CD4-positive, alpha-beta T cell treated with Interferon alpha-2 for 1 hour (primary cell): ENCODE data around the gene HNRNPR.
A peak's percentile ranks its signal among the peaks of the same experiment; 100 is the strongest.
"Not testable (repeated sequence)": the region's sequence is repeated elsewhere in the genome, so short reads cannot be mapped to it uniquely, and the experiment has no call there.

Experiments used
- DNase-seq, 2 donors: peaks; one replicate each; pipeline ENCODE4 v3.0.0-alpha.2; 2020 to 2022

The HNRNPR gene

GRCh38 chr1:23322770-23323169 lies 21.3 kb downstream of the HNRNPR start:
- DNase-seq: no peak

- DNase-seq: not testable (repeated sequence)
These were observed 33.8 kb downstream of the HNRNPR start for GRCh38 chr1:23310280-23310679.

GRCh38 chr1:23304140-23304620 lies 39.9 kb downstream of the HNRNPR start:
- DNase-seq: no peak

- DNase-seq: no peak
These were observed 40.6 kb downstream of the HNRNPR start for GRCh38 chr1:23303524-23303923.

GRCh38 chr1:23296931-23297330 lies 47.2 kb downstream of the HNRNPR start:
- no peak for DNase-seq

GRCh38 chr1:23291706-23292105 lies 52.4 kb downstream of the HNRNPR start:
- no peak for DNase-seq

- DNase-seq: no peak
These were observed 53.1 kb downstream of the HNRNPR start for GRCh38 chr1:23290836-23291565.

- no peak for DNase-seq
These were observed 55.4 kb downstream of the HNRNPR start for GRCh38 chr1:23288671-23289070.

GRCh38 chr1:23288201-23288600 lies 55.9 kb downstream of the HNRNPR start:
- no peak for DNase-seq

GRCh38 chr1:23286401-23286800 lies 57.7 kb downstream of the HNRNPR start:
- DNase-seq: no peak

- DNase-seq: no peak
These were observed 60.1 kb downstream of the HNRNPR start for GRCh38 chr1:23283667-23284602.

GRCh38 chr1:23282957-23283356 lies 61.1 kb downstream of the HNRNPR start:
- peak in 1 of 2 donors; percentile 2 for DNase-seq

GRCh38 chr1:23278717-23279116 lies 65.4 kb downstream of the HNRNPR start:
- DNase-seq: no peak

GRCh38 chr1:23276531-23276930 lies 67.6 kb downstream of the HNRNPR start:
- DNase-seq: no peak

GRCh38 chr1:23274134-23274505 lies 70.0 kb downstream of the HNRNPR start:
- DNase-seq: no peak

GRCh38 chr1:23273450-23274133 lies 70.5 kb downstream of the HNRNPR start:
- no peak for DNase-seq

GRCh38 chr1:23263380-23263887 lies 80.7 kb downstream of the HNRNPR start:
- no peak for DNase-seq

GRCh38 chr1:23258082-23258481 lies 86.0 kb downstream of the HNRNPR start:
- DNase-seq: not testable (repeated sequence)

GRCh38 chr1:23257371-23257770 lies 86.7 kb downstream of the HNRNPR start:
- not testable (repeated sequence) for DNase-seq
